IMR-90 (cell line): ENCODE results near the gene OR51E1. TPM values are rescaled to one million over a fixed set of nuclear protein-coding genes. Genes with fewer than 3 reads are reported as not detected.

Experiments
- ATAC-seq: fragments of 200-7000 bp; cut with Tn5 transposase; 2 replicates; pipeline ENCODE4 v1.9.1; 2020; ENCODE audit warnings: low read depth, mild to moderate bottlenecking, moderate library complexity
- BruUV-seq: library from RNA; stranded (reverse); fragments of 400-500 nt; replicated peaks from 2 replicates; lab custom pipeline; 2021; lab: Mats Ljungman, UMichigan
- CTCF ChIA-PET: fragments of 300-600 bp; formaldehyde crosslinking; extraction: SDS; loops from one replicate; lab custom pipeline; 2021; ENCODE audit warnings: antibody characterized with exemption; lab: Yijun Ruan, JAX
- POLR2A ChIA-PET: fragments of 300-600 bp; sonication (Branson Sonifier 250); formaldehyde crosslinking; loops from one replicate; lab custom pipeline; 2022; ENCODE audit warnings: antibody characterized with exemption; ENCODE audit not compliant: unreplicated experiment; lab: Charles Lee
- DNase-seq: peaks from one replicate; pipeline ENCODE4 v3.0.0; 2013
- H2AFZ ChIP-seq: replicated peaks from 2 replicates; pipeline ENCODE3; 2013; ENCODE audit warnings: low read length, mild to moderate bottlenecking; ENCODE audit not compliant: poor library complexity
- H2AK5ac ChIP-seq: 2 replicates; pipeline ENCODE4 v1.6.1; 2013; ENCODE audit warnings: low read depth, low read length, inconsistent platforms
- H2AK9ac ChIP-seq: replicated peaks from 2 replicates; pipeline ENCODE3; 2013; ENCODE audit warnings: mild to moderate bottlenecking, low read depth, low read length, moderate library complexity; ENCODE audit not compliant: poor library complexity
- H2BK120ac ChIP-seq: 2 replicates; pipeline ENCODE4 v1.6.1; 2013; ENCODE audit warnings: low read depth, low read length, inconsistent platforms
- H2BK15ac ChIP-seq: 3 replicates; pipeline ENCODE4 v1.6.1; 2013; ENCODE audit warnings: low read depth, low read length, inconsistent platforms
- H2BK20ac ChIP-seq: 2 replicates; pipeline ENCODE4 v1.6.1; 2013; ENCODE audit warnings: low read depth, mild to moderate bottlenecking, inconsistent platforms, low read length, moderate library complexity
- H2BK5ac ChIP-seq: 2 replicates; pipeline ENCODE4 v1.6.1; 2013; ENCODE audit warnings: mild to moderate bottlenecking, low read depth, low read length, inconsistent platforms; ENCODE audit not compliant: poor library complexity, severe bottlenecking
- H3K14ac ChIP-seq: replicated peaks from 2 replicates; pipeline ENCODE4 v1.6.1; 2013; ENCODE audit warnings: low read depth, low read length, inconsistent platforms
- H3K18ac ChIP-seq: 2 replicates; pipeline ENCODE4 v1.6.1; 2013; ENCODE audit warnings: low read depth, low read length, control low read depth
- H3K23ac ChIP-seq: 2 replicates; pipeline ENCODE4 v1.6.1; 2013; ENCODE audit warnings: low read depth, low read length, inconsistent platforms
- H3K27ac ChIP-seq: 2 replicates; pipeline ENCODE4 v1.5.1; 2013; ENCODE audit warnings: mild to moderate bottlenecking, control low read depth, low read length; ENCODE audit not compliant: insufficient read depth
- H3K27me3 ChIP-seq: 2 replicates; pipeline ENCODE4 v1.6.1; 2013; ENCODE audit warnings: low read length; ENCODE audit not compliant: control insufficient read depth, insufficient read depth
- H3K36me3 ChIP-seq: 2 replicates; pipeline ENCODE4 v1.6.1; 2013; ENCODE audit warnings: low read length, mixed read lengths; ENCODE audit not compliant: control insufficient read depth, insufficient read depth
- H3K4ac ChIP-seq: 2 replicates; pipeline ENCODE4 v1.6.1; 2013; ENCODE audit warnings: low read depth, low read length, inconsistent platforms
- H3K4me1 ChIP-seq: 2 replicates; pipeline ENCODE4 v1.6.1; 2013; ENCODE audit warnings: low read length, mixed read lengths; ENCODE audit not compliant: control insufficient read depth, insufficient read depth
- H3K4me2 ChIP-seq: 2 replicates; pipeline ENCODE4 v1.6.1; 2013; ENCODE audit warnings: low read depth, mild to moderate bottlenecking, control low read depth, low read length, moderate library complexity
- H3K4me3 ChIP-seq: 2 replicates; pipeline ENCODE4 v1.5.1; 2013; ENCODE audit warnings: low read depth, mild to moderate bottlenecking, control low read depth, low read length, moderate library complexity; ENCODE audit not compliant: insufficient read depth
- H3K56ac ChIP-seq: 2 replicates; pipeline ENCODE4 v1.6.1; 2013; ENCODE audit warnings: low read length, inconsistent platforms; ENCODE audit not compliant: insufficient read depth; ENCODE audit errors: extremely low read depth
- H3K79me1 ChIP-seq, 2 experiments: 2 replicates each; pipeline ENCODE4 v1.6.1; 2013; ENCODE audit warnings: low read length in 2 of 2, inconsistent platforms in 1 of 2, low read depth in 1 of 2
- H3K9ac ChIP-seq: 2 replicates; pipeline ENCODE4 v1.6.1; 2013; ENCODE audit warnings: low read depth, low read length, control low read depth
- H3K9me1 ChIP-seq: 2 replicates; pipeline ENCODE4 v1.6.1; 2013; ENCODE audit warnings: low read length, inconsistent platforms; ENCODE audit not compliant: insufficient read depth
- H3K9me3 ChIP-seq: 2 replicates; pipeline ENCODE4 v1.6.1; 2013; ENCODE audit warnings: low read length; ENCODE audit not compliant: control insufficient read depth, insufficient read depth
- H4K20me1 ChIP-seq: 2 replicates; pipeline ENCODE4 v1.6.1; 2013; ENCODE audit warnings: low read length, inconsistent platforms; ENCODE audit not compliant: insufficient read depth
- H4K5ac ChIP-seq: 2 replicates; pipeline ENCODE4 v1.6.1; 2013; ENCODE audit warnings: mild to moderate bottlenecking, low read depth, low read length, control low read depth
- H4K8ac ChIP-seq, 2 experiments: 2 replicates each; pipeline ENCODE4 v1.6.1; 2013; ENCODE audit warnings: low read depth in 2 of 2, low read length in 2 of 2, control low read depth in 1 of 2, inconsistent platforms in 1 of 2
- H4K91ac ChIP-seq: 2 replicates; pipeline ENCODE4 v1.6.1; 2013; ENCODE audit warnings: low read depth, low read length, inconsistent platforms; ENCODE audit not compliant: insufficient read depth
- CEBPB ChIP-seq: IDR thresholded peaks from 2 replicates; pipeline ENCODE4 v1.6.1; 2012; ENCODE audit warnings: low read depth, low read length, improper control_type of control experiment
- CHD1 ChIP-seq: IDR thresholded peaks from 2 replicates; pipeline ENCODE4 v1.6.1; 2012; ENCODE audit warnings: low read depth, low read length, improper control_type of control experiment
- CTCF ChIP-seq: conservative IDR thresholded peaks from 2 replicates; pipeline ENCODE4 v1.5.1; 2012; ENCODE audit warnings: mild to moderate bottlenecking, low read depth, low read length, improper control_type of control experiment
- ELK1 ChIP-seq: fragments of 150-350 bp; IDR thresholded peaks from 2 replicates; pipeline ENCODE4 v1.6.1; 2016; ENCODE audit warnings: low read depth, mild to moderate bottlenecking, low read length, moderate library complexity, borderline replicate concordance
- FOS ChIP-seq: fragments of 150-350 bp; IDR thresholded peaks from 2 replicates; pipeline ENCODE4 v1.6.1; 2016; ENCODE audit warnings: low read depth, low read length
- MAFK ChIP-seq: IDR thresholded peaks from 2 replicates; pipeline ENCODE4 v1.6.1; 2012; ENCODE audit warnings: low read depth, low read length, improper control_type of control experiment
- MAZ ChIP-seq: IDR thresholded peaks from 2 replicates; pipeline ENCODE4 v1.6.1; 2012; ENCODE audit warnings: low read depth, mild to moderate bottlenecking, low read length, improper control_type of control experiment, moderate library complexity, borderline replicate concordance
- MXI1 ChIP-seq: IDR thresholded peaks from 2 replicates; pipeline ENCODE4 v1.6.1; 2012; ENCODE audit warnings: low read depth, mild to moderate bottlenecking, low read length, moderate library complexity, borderline replicate concordance
- NFE2L2 ChIP-seq: fragments of 150-350 bp; IDR thresholded peaks from 2 replicates; pipeline ENCODE4 v1.6.1; 2016; ENCODE audit warnings: low read depth, mild to moderate bottlenecking, low read length
- RAD21 ChIP-seq: IDR thresholded peaks from 2 replicates; pipeline ENCODE4 v1.6.1; 2012; ENCODE audit warnings: low read length, improper control_type of control experiment
- RCOR1 ChIP-seq: IDR thresholded peaks from 2 replicates; pipeline ENCODE4 v1.6.1; 2012; ENCODE audit warnings: mild to moderate bottlenecking, low read length, improper control_type of control experiment; ENCODE audit not compliant: insufficient replicate concordance
- RFX5 ChIP-seq: IDR thresholded peaks from 2 replicates; pipeline ENCODE4 v1.8.0; 2012; ENCODE audit warnings: low read depth, mild to moderate bottlenecking, low read length, moderate library complexity
- SMC3 ChIP-seq: fragments of 150-350 bp; IDR thresholded peaks from 2 replicates; pipeline ENCODE4 v1.6.1; 2016; ENCODE audit warnings: low read depth, mild to moderate bottlenecking, antibody characterized with exemption, low read length, moderate library complexity
- USF2 ChIP-seq: fragments of 150-350 bp; IDR thresholded peaks from 2 replicates; pipeline ENCODE4 v1.6.1; 2017; ENCODE audit warnings: mild to moderate bottlenecking, antibody characterized with exemption, low read length, low read depth
- WGBS, 2 experiments: methylation state at CpG; one replicate each; pipeline versions ENCODE4 v1.1.5 to v1.1.7; 2013; ENCODE audit warnings: missing lambda C conversion rate in 2 of 2; ENCODE audit not compliant: insufficient read length in 1 of 2; ENCODE audit errors: extremely low coverage in 2 of 2; 5-methylcytosine and 5-hydroxymethylcytosine counted together
- dilution Hi-C: fragments of 300-500 bp; cut with HindIII; formaldehyde crosslinking; loops from one replicate; pipeline ENCODE4 v1.14.3; 2018; ENCODE audit warnings: low sequenced_read_pairs; ENCODE audit not compliant: unreplicated experiment
- in situ Hi-C: fragments of 300-500 bp; cut with MboI; formaldehyde crosslinking; loops from 3 replicates; pipeline ENCODE4 v1.14.3; 2019; ENCODE audit warnings: low sequenced_read_pairs, inconsistent platforms, mixed read lengths
- intact Hi-C: fragments of 100-400 bp; cut with micrococcal nuclease; formaldehyde crosslinking; loops from 2 replicates; pipeline ENCODE4 v1.10.0; 2022
- polyA plus RNA-seq, 3 experiments: library from polyadenylated mRNA; depleted of rRNA; stranded (reverse); fragments of >200 nt; gene quantifications; 2 replicates each; pipeline ENCODE4 v1.2.3, GENCODE V29; 2012; ENCODE audit warnings: low replicate concordance in 1 of 3
- total RNA-seq: library from RNA; depleted of rRNA; stranded (reverse); fragments of >200 nt; gene quantifications from 2 replicates; pipeline ENCODE4 v1.2.3, GENCODE V29; 2012

Gene OR51E1
- total and polyA plus RNA-seq, 2 of the 4 experiments (the other 2 are of a cell fraction) = 0.02 TPM; not detected in 1

- H2AK5ac ChIP-seq = no peak overlapping the region
- H3K56ac ChIP-seq = no peak overlapping the region
- no peak overlapping the region for H3K27ac ChIP-seq
- H4K20me1 ChIP-seq = no peaks in the 10 kb centered on the region
- H2BK5ac ChIP-seq = no peak overlapping the region
- ATAC-seq = no peak
- no peak overlapping the region for H2BK120ac ChIP-seq
- no peak for TF ChIP-seq SMC3
- no peak for TF ChIP-seq FOS
- TF ChIP-seq RCOR1 = no peak
- TF ChIP-seq CTCF = no peak
- TF ChIP-seq RAD21 = no peak
- TF ChIP-seq ELK1 = no peak
- no peak for TF ChIP-seq MXI1
- no peak for TF ChIP-seq MAZ
- TF ChIP-seq RFX5 = no peak
- no peak for TF ChIP-seq CHD1
- TF ChIP-seq NFE2L2 = no peak
- TF ChIP-seq CEBPB = no peak
- TF ChIP-seq MAFK = no peak
- TF ChIP-seq USF2 = no peak
- H2BK20ac ChIP-seq = no peak overlapping the region
- intact Hi-C loops = no loop called here
- no peaks in the 10 kb centered on the region for H3K9me3 ChIP-seq
- no TSS peak for BruUV-seq
- H3K14ac ChIP-seq = no peak overlapping the region
- CTCF ChIA-PET = no interaction called here
- H3K4ac ChIP-seq = no peak overlapping the region
- no peaks in the 10 kb centered on the region for H3K9me1 ChIP-seq
- no peak overlapping the region for H4K8ac ChIP-seq
- no peak overlapping the region for H4K91ac ChIP-seq
- H3K36me3 ChIP-seq = no peaks in the 10 kb centered on the region
- dilution Hi-C loops = no loop called here
- no peak overlapping the region for H2AFZ ChIP-seq
- DNase-seq = no peak
- H3K4me2 ChIP-seq = no peak overlapping the region
- H3K4me1 ChIP-seq = no peaks in the 10 kb centered on the region
- no peak overlapping the region for H2BK15ac ChIP-seq
- H2AK9ac ChIP-seq = no peak overlapping the region
- no peaks in the 10 kb centered on the region for H3K27me3 ChIP-seq
- no peak overlapping the region for H3K9ac ChIP-seq
- WGBS, 2 experiments = 77% methylated on average over 6 of the region's 7 CpGs; no CpG with 5 or more reads in 1 of the 2 experiments
- in situ Hi-C loops = no loop called here
- no peak overlapping the region for H3K4me3 ChIP-seq
- no peak overlapping the region for H3K18ac ChIP-seq
- POLR2A ChIA-PET = no interaction called here
- H3K23ac ChIP-seq = no peak overlapping the region
- H3K79me1 ChIP-seq = no peaks in the 10 kb centered on the region
- no peak overlapping the region for H4K5ac ChIP-seq
These were observed 2.3 kb upstream of the OR51E1 start for GRCh38 chr11:4641501-4641900.
